Measurements from ENCODE around the gene BLOC1S6.

The BLOC1S6 gene

GRCh38 chr15:45587095-45587862 is at the start of gene BLOC1S6:
Gene BLOC1S6, plus strand, starts transcription at chr15:45587379. Its CDS starts 65 bp downstream, at chr15:45587444.
- DNase-seq, result peak; percentile 94 to 95

- DNase-seq, result no peak
Measured at GRCh38 chr15:45539680-45540079, 47.5 kb upstream of the BLOC1S6 start.

- DNase-seq, result no peak
Measured at GRCh38 chr15:45540531-45540930, 46.6 kb upstream of the BLOC1S6 start.

GRCh38 chr15:45543051-45543450 is 44.1 kb upstream of the BLOC1S6 start:
- no peak for DNase-seq

- DNase-seq, result no peak
Measured at GRCh38 chr15:45544266-45545023, 42.7 kb upstream of the BLOC1S6 start.

GRCh38 chr15:45546789-45547188 is 40.4 kb upstream of the BLOC1S6 start:
- DNase-seq, result no peak

GRCh38 chr15:45548753-45549520 is 38.2 kb upstream of the BLOC1S6 start:
- no peak for DNase-seq

GRCh38 chr15:45549541-45550220 is 37.5 kb upstream of the BLOC1S6 start:
- no peak for DNase-seq

- DNase-seq, result no peak
Measured at GRCh38 chr15:45550436-45550835, 36.7 kb upstream of the BLOC1S6 start.

- no peak for DNase-seq
Measured at GRCh38 chr15:45551676-45552075, 35.5 kb upstream of the BLOC1S6 start.

GRCh38 chr15:45555934-45556608 is 31.1 kb upstream of the BLOC1S6 start:
- no peak for DNase-seq

GRCh38 chr15:45572617-45573016 is 14.6 kb upstream of the BLOC1S6 start:
- DNase-seq, result no peak

GRCh38 chr15:45573961-45574629 is 13.1 kb upstream of the BLOC1S6 start:
- peak; percentile 35 to 46 for DNase-seq

- no peak for DNase-seq
Measured at GRCh38 chr15:45581919-45582318, 5.3 kb upstream of the BLOC1S6 start.

GRCh38 chr15:45583731-45584639 is 3.2 kb upstream of the BLOC1S6 start:
- DNase-seq, result peak; percentile 25 to 38

GRCh38 chr15:45585069-45585791 is 1.9 kb upstream of the BLOC1S6 start:
- no peak for DNase-seq

- DNase-seq, result no peak
Measured at GRCh38 chr15:45586125-45586524, 1.1 kb upstream of the BLOC1S6 start.

GRCh38 chr15:45586601-45587094 is 531 bp upstream of the BLOC1S6 start:
- no peak for DNase-seq

GRCh38 chr15:45587863-45588170 is 638 bp downstream of the BLOC1S6 start:
- DNase-seq, result no peak
